ENCODE measurements around the gene UBE2Q2.
A peak's percentile ranks its signal among the peaks of the same experiment; 100 is the strongest.

Gene UBE2Q2

DNA sequence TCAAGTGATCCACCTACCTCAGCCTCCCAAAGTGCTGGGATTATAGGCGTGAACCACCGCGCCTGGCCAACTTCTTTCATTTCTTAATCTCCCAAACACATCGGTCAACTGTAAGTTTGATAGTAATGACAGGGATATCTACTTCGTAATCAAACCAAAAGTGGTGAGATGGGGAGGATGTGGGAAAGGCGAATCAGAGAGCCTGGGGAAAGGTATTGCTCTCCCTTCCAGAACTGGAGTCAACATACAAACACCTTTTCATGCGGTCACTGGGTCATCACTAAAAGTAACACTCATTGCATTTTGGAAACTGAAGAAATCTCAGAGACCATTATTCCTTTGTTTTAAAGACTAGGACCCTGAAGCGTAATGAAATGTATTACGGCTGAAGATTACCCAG lies 14.8 kb upstream of the UBE2Q2 start:
- Histone ChIP-seq H3K4me3 (ENCODE audit: low read depth, low read length) (no peak overlapping the region), H3K9ac (ENCODE audit: low read length) (no peak overlapping the region), H3K27me3 (ENCODE audit: control insufficient read depth, insufficient read depth, low read length) (no peaks in the 10 kb centered on the region), H3K4me1 (ENCODE audit: control insufficient read depth, insufficient read depth, low read length) (peaks cover 35% of the 10 kb centered on the region), H3K36me3 (ENCODE audit: control insufficient read depth, insufficient read depth, low read length) (no peaks in the 10 kb centered on the region), H3K9me3 (ENCODE audit: control insufficient read depth, insufficient read depth, low read depth, low read length) (no peaks in the 10 kb centered on the region), H3K27ac (ENCODE audit: low read depth, low read length) (no peak overlapping the region)

DNA sequence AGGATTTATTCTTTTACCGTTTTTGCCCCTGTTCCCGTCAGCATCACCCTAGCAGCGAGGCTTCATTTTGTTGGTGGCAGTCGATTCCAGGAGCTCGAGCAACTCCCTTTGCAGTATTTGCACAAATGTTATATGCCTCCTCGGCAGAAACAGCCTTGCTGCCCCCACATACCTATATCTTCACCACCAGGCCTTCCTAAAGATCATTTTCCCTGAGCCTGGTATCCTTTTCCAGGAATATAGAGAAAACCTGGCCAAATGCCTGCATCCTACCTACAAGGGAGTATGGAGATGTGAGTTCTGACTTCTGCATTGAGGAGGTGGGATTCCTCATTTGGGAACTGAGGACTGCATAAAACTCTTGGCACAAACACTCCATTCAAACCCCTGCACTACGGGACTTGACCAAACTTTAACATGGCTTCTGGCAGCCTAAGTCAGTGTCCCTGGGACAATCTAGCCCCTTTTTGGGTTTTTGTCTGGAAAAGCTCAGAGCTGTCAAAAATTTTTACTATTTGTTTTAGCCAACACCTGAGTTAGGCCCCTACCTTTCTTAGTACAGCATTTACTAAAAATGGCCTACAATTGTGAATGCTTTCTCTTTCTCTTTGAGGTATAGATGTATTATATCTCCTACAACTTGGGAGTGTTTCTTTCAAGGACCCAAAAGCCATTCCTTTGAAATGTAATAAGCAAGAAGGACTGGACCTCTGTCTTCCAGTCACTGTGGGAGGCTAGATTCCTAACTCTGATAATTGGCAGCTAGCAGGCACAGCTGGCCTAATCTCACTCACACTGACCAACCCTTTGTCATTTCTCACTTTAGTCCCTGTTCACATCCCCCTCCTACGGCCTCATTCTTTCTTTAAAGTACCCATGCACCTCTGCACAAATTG lies 12.1 kb upstream of the UBE2Q2 start:
- Histone ChIP-seq H3K36me3 (ENCODE audit: control insufficient read depth, insufficient read depth, low read length) (no peaks in the 10 kb centered on the region), H3K27ac (ENCODE audit: low read depth, low read length) (no peak overlapping the region), H3K9me3 (ENCODE audit: control insufficient read depth, insufficient read depth, low read depth, low read length) (no peaks in the 10 kb centered on the region), H3K4me3 (ENCODE audit: low read depth, low read length) (no peak overlapping the region), H3K4me1 (ENCODE audit: control insufficient read depth, insufficient read depth, low read length) (peaks cover 22% of the 10 kb centered on the region; the same call in 1 of the 2 replicates), H3K9ac (ENCODE audit: low read length) (no peak overlapping the region), H3K27me3 (ENCODE audit: control insufficient read depth, insufficient read depth, low read length) (no peaks in the 10 kb centered on the region)

DNA sequence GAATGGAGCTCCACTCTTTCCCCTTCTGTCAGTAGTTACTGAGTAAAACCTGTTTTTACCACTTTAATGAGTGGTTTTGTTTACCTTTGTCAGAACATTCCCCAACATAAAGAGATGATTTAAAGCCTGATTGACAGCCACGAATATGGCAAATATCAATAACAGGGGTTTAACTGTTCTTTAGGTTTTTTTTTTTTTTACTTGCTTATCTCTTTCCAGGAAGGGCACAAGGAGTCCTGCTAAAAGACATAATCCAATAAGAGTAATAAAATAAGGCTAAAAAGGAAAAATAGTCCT lies 11.5 kb upstream of the UBE2Q2 start:
- Histone ChIP-seq H3K9ac (ENCODE audit: low read length) (no peak overlapping the region), H3K27me3 (ENCODE audit: control insufficient read depth, insufficient read depth, low read length) (no peaks in the 10 kb centered on the region), H3K4me3 (ENCODE audit: low read depth, low read length) (no peak overlapping the region), H3K27ac (ENCODE audit: low read depth, low read length) (no peak overlapping the region), H3K9me3 (ENCODE audit: control insufficient read depth, insufficient read depth, low read depth, low read length) (no peaks in the 10 kb centered on the region), H3K4me1 (ENCODE audit: control insufficient read depth, insufficient read depth, low read length) (peaks cover 22% of the 10 kb centered on the region; the same call in 1 of the 2 replicates), H3K36me3 (ENCODE audit: control insufficient read depth, insufficient read depth, low read length) (no peaks in the 10 kb centered on the region)

DNA sequence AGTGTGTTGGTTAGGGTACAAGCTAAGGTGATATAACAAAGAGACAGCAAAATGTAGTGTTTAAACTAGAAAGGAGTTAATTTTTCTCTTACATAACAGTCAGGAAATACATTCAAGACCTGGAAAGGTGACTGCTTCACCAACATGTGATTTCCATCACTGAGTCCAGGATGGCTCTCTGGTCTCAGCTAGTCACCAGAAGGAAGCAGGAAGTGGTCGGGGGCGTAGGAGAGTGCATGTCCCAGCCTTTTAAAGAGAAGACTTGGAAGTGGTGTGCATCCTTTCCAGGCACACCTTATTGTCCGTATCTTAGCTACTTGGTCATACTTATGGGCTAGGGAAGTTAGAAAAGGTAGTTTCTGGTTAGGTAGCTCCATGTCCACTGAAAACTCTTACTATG lies 11.1 kb upstream of the UBE2Q2 start:
- Histone ChIP-seq H3K9me3 (ENCODE audit: control insufficient read depth, insufficient read depth, low read depth, low read length) (no peaks in the 10 kb centered on the region), H3K27me3 (ENCODE audit: control insufficient read depth, insufficient read depth, low read length) (no peaks in the 10 kb centered on the region), H3K9ac (ENCODE audit: low read length) (no peak overlapping the region), H3K4me3 (ENCODE audit: low read depth, low read length) (no peak overlapping the region), H3K36me3 (ENCODE audit: control insufficient read depth, insufficient read depth, low read length) (no peaks in the 10 kb centered on the region), H3K27ac (ENCODE audit: low read depth, low read length) (no peak overlapping the region), H3K4me1 (ENCODE audit: control insufficient read depth, insufficient read depth, low read length) (peaks cover 22% of the 10 kb centered on the region; the same call in 1 of the 2 replicates)

DNA sequence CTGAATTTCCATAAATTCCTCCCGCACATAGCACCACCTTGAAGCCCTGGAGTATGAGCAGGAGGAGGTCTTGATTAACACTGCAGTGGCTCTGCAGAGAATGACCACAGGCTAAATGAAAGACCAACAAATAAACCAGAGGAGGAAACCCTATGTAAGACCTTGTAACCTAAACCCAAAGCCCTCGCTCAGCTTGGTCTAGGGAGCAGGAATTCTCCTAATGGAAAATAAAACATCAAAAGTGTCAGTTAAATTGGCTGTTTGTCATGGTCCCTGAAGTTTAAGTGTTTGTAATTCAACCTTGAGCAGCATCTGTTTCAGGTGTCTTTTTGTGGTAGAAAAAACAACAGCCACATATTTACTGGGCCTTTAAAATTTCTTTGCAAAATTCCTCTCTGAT lies 9.2 kb upstream of the UBE2Q2 start:
- H3K27ac ChIP-seq (ENCODE audit: low read depth, low read length) = no peak overlapping the region
- no peaks in the 10 kb centered on the region for H3K36me3 ChIP-seq (ENCODE audit: control insufficient read depth, insufficient read depth, low read length)
- H3K27me3 ChIP-seq (ENCODE audit: control insufficient read depth, insufficient read depth, low read length) = no peaks in the 10 kb centered on the region
- no peak overlapping the region for H3K9ac ChIP-seq (ENCODE audit: low read length)
- no peak overlapping the region for H3K4me3 ChIP-seq (ENCODE audit: low read depth, low read length)
- H3K9me3 ChIP-seq (ENCODE audit: control insufficient read depth, insufficient read depth, low read depth, low read length) = no peaks in the 10 kb centered on the region
- H3K4me1 ChIP-seq (ENCODE audit: control insufficient read depth, insufficient read depth, low read length) = peaks cover 15% of the 10 kb centered on the region; the same call in 1 of the 2 replicates

DNA sequence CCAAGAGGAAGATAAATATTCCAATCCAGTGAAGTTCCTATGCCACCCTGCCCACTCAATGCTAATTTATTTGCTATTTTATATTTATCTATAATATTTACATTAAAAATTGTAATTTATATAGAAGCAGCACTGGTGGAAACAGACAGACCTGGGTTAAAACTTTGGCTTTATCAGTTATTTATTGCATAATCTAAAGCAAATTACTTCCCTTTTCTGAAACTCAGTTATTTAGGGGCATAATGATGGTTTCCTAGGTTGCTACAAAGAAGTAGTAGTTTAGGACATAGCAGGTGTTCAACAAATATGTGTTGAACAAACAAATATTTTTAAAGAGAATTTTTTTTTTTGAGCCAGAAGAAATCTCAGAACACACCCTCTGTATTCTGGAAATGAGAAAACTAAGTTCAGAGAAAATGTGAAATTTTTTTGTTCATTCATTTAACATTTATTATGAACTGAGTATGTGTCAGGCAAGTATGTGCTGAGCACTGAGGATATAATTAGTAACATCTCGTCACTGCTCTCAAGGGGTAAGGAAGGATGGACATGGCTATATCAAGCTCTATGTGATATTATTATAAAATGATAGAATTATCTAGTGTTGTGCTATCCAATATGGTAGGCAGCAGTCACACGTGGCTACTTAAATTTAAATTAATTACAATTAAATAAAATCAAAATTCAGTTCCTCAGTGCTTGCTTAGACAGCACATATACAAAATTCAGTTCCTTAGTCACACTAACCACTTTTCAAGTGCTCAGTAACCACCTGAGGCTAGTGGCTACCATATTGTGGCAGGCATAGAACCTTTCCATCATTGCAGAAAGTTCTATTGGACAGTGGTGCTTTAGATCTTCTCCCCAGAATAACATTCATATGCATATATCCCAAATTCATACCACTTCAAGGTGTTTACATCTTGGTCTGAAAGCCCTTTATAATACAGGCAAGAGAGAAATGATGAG lies 7.0 kb upstream of the UBE2Q2 start:
- Histone ChIP-seq H3K4me3 (ENCODE audit: low read depth, low read length) (no peak overlapping the region), H3K27me3 (ENCODE audit: control insufficient read depth, insufficient read depth, low read length) (no peaks in the 10 kb centered on the region), H3K36me3 (ENCODE audit: control insufficient read depth, insufficient read depth, low read length) (no peaks in the 10 kb centered on the region), H3K4me1 (ENCODE audit: control insufficient read depth, insufficient read depth, low read length) (peaks cover 10% of the 10 kb centered on the region; the same call in 1 of the 2 replicates), H3K9me3 (ENCODE audit: control insufficient read depth, insufficient read depth, low read depth, low read length) (no peaks in the 10 kb centered on the region), H3K27ac (ENCODE audit: low read depth, low read length) (no peak overlapping the region), H3K9ac (ENCODE audit: low read length) (no peak overlapping the region)

DNA sequence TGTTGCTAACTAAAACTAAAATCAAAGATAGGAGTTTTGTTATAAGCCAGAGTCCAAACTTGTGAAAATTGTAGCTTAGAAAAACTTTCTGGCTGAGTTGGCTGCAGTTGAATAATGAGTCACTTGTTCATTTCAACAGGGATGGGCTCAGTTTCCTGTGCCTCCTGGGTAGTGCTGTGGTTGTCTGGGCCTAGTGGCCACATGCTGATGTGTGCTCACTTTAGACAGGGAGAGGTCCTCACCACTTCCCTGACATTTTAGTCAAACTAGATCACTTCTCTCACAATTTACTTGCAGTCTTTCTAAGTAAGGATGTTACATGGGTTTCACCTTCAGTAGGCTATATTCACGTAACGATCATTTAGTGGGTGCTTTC lies 6.3 kb upstream of the UBE2Q2 start:
- no peaks in the 10 kb centered on the region for H3K9me3 ChIP-seq (ENCODE audit: control insufficient read depth, insufficient read depth, low read depth, low read length)
- no peak overlapping the region for H3K9ac ChIP-seq (ENCODE audit: low read length)
- no peaks in the 10 kb centered on the region for H3K36me3 ChIP-seq (ENCODE audit: control insufficient read depth, insufficient read depth, low read length)
- no peak overlapping the region for H3K4me3 ChIP-seq (ENCODE audit: low read depth, low read length)
- no peak overlapping the region for H3K27ac ChIP-seq (ENCODE audit: low read depth, low read length)
- H3K4me1 ChIP-seq (ENCODE audit: control insufficient read depth, insufficient read depth, low read length) = peaks cover 4% of the 10 kb centered on the region; the same call in 1 of the 2 replicates
- H3K27me3 ChIP-seq (ENCODE audit: control insufficient read depth, insufficient read depth, low read length) = peaks cover 5% of the 10 kb centered on the region

DNA sequence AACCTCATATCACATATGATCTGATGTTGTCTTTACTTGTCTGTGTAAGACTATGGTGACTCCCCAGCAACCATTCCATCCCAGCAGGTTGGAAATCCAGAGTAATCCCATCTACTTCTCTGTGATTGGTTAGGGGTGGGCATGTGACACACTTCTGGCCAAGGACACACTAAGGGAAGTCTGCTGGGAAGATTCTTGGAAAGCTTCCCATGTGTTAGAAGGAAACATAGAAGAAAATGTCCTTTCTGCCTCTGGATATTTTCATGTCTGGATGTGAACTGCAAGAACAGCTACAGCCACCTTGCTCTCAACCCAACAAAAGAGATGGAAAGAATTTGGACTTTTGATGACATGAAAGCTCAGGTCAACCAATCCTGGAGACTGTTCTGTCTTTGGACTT lies 2.6 kb upstream of the UBE2Q2 start:
- Histone ChIP-seq H3K27me3 (ENCODE audit: control insufficient read depth, insufficient read depth, low read length) (peaks cover 14% of the 10 kb centered on the region), H3K9me3 (ENCODE audit: control insufficient read depth, insufficient read depth, low read depth, low read length) (no peaks in the 10 kb centered on the region), H3K4me1 (ENCODE audit: control insufficient read depth, insufficient read depth, low read length) (peaks cover 13% of the 10 kb centered on the region)

DNA sequence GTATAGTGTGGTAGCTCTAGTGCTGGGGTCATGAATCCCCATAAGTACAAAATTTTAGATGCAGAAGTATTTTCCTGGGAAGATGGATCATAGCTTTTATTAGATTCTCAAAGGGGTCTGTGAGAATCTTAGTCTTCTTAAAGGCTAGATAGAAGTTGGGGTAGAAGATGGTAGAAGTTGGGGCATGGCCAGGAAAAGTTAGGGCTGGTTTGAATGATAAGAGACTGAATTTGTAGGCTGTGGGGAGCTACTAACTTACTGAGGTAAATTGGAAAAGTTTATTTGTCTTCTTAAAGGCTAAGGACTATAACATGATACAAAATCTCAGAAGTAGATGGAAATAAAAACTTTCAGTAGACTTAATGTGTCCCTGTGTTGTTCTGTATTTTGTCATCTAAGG lies 1.6 kb upstream of the UBE2Q2 start:
- H3K36me3 ChIP-seq (ENCODE audit: control insufficient read depth, insufficient read depth, low read length) = 0 out of 2 replicates have a peak, but pooled peaks cover 4% of the 10 kb centered on the region
- no peak overlapping the region for H3K4me3 ChIP-seq (ENCODE audit: low read depth, low read length)
- H3K27me3 ChIP-seq (ENCODE audit: control insufficient read depth, insufficient read depth, low read length) = peaks cover 14% of the 10 kb centered on the region
- H3K27ac ChIP-seq (ENCODE audit: low read depth, low read length) = no peak overlapping the region
- no peaks in the 10 kb centered on the region for H3K9me3 ChIP-seq (ENCODE audit: control insufficient read depth, insufficient read depth, low read depth, low read length)
- H3K9ac ChIP-seq (ENCODE audit: low read length) = no peak overlapping the region
- H3K4me1 ChIP-seq (ENCODE audit: control insufficient read depth, insufficient read depth, low read length) = peaks cover 17% of the 10 kb centered on the region

More for the DNA sequence above, 2.6 kb upstream of the UBE2Q2 start:
- Histone ChIP-seq H3K9ac (ENCODE audit: low read length) (no peak overlapping the region), H3K4me3 (ENCODE audit: low read depth, low read length) (no peak overlapping the region), H3K36me3 (ENCODE audit: control insufficient read depth, insufficient read depth, low read length) (0 out of 2 replicates have a peak, but pooled peaks cover 4% of the 10 kb centered on the region), H3K27ac (ENCODE audit: low read depth, low read length) (no peak overlapping the region)

DNA sequence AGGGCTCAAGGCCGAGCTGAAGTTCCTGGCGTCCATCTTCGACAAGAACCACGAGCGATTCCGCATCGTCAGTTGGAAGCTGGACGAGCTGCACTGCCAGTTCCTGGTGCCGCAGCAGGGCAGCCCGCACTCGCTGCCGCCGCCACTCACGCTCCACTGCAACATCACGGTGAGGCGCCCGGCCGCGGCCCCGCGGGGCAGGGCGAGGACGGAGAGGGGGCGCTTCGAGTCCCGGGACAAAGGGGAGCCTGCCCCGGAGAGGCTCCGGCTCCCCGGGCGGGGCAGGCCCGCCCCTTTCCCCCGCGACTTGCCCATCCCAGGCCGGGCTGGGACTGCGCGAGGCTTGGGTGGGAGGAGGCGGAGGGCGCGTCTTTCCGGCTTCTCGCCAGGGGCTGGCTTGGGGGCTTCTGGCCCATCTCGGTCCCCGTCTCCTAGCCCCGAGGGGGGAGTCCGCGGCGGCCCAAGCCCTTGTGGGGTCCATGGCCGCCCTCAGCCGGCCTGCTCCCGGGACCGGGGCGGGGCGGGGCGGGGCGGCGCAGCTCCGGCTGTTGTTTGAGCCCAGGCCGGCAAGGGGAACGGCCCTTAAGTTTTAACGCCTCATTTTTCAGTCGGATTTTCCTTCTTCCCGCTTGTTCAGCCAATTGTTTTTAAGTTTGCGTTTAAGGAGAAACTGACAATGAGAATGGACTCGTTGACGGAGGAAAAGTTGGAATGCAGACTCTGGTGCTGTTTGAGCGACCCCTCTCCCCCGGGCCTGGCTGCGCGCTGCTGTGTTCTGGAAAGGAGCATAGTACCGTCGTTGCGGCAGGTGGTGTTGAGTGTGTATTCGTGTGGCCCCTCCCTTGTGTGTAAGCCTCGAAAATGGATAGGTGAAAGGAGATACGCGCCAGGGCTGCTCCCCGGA lies 683 bp downstream of the UBE2Q2 start:
- peak overlapping the region; percentile 87 for H3K27ac ChIP-seq (ENCODE audit: low read depth, low read length)
- H3K9ac ChIP-seq (ENCODE audit: low read length) = peak overlapping the region; percentile 91
- peaks cover 14% of the 10 kb centered on the region for H3K27me3 ChIP-seq (ENCODE audit: control insufficient read depth, insufficient read depth, low read length)
- H3K4me1 ChIP-seq (ENCODE audit: control insufficient read depth, insufficient read depth, low read length) = peaks cover 36% of the 10 kb centered on the region
- H3K36me3 ChIP-seq (ENCODE audit: control insufficient read depth, insufficient read depth, low read length) = 0 out of 2 replicates have a peak, but pooled peaks cover 4% of the 10 kb centered on the region
- H3K9me3 ChIP-seq (ENCODE audit: control insufficient read depth, insufficient read depth, low read depth, low read length) = no peaks in the 10 kb centered on the region
- H3K4me3 ChIP-seq (ENCODE audit: low read depth, low read length) = peak overlapping the region; percentile 75
